Kidney (tissue), 14 donors: ENCODE results near the gene IL12A. TPM values are rescaled to one million over a fixed set of nuclear protein-coding genes. Genes with fewer than 3 reads are reported as not detected.

ENCODE experiments used
- DNase-seq, 5 donors: peaks; one replicate each; pipeline ENCODE4 v3.0.0-alpha.2; 2013 to 2020
- FAIRE-seq: peaks from 2 replicates; lab custom pipeline; 2012; peaks lifted over from hg19 to GRCh38; lab: Jason Lieb, UNC
- H3K27ac ChIP-seq, 2 donors: one replicate each; pipeline ENCODE4 v1.7.0; 2013; ENCODE audit warnings: low read depth in 2 of 2, low read length in 2 of 2, inconsistent platforms in 1 of 2
- H3K27me3 ChIP-seq: one replicate; pipeline ENCODE4 v1.7.1; 2013; ENCODE audit warnings: low read length, inconsistent platforms; ENCODE audit not compliant: control insufficient read depth, insufficient read depth
- H3K36me3 ChIP-seq, 3 donors: one replicate each; pipeline versions ENCODE4 v1.7.0 to v1.7.1; 2013; ENCODE audit warnings: low read length in 3 of 3, control low read depth in 1 of 3, inconsistent platforms in 1 of 3; ENCODE audit not compliant: insufficient read depth in 3 of 3, control insufficient read depth in 2 of 3
- H3K4me1 ChIP-seq, 3 donors: one replicate each; pipeline versions ENCODE4 v1.7.0 to v1.7.1; 2013; ENCODE audit warnings: low read length in 3 of 3, inconsistent platforms in 1 of 3, low read depth in 1 of 3; ENCODE audit not compliant: control insufficient read depth in 2 of 3, insufficient read depth in 2 of 3
- H3K4me3 ChIP-seq, 3 donors: one replicate each; pipeline versions ENCODE4 v1.7.0 to v1.8.1; 2013; ENCODE audit warnings: low read length in 3 of 3, control low read depth in 1 of 3, inconsistent platforms in 1 of 3
- H3K9ac ChIP-seq, 3 donors: one replicate each; pipeline versions ENCODE4 v1.7.0 to v1.7.1; 2013; ENCODE audit warnings: low read length in 3 of 3, control low read depth in 1 of 3, inconsistent platforms in 1 of 3
- H3K9me3 ChIP-seq, 3 donors: one replicate each; pipeline versions ENCODE4 v1.7.0 to v1.7.1; 2013; ENCODE audit warnings: low read length in 3 of 3, control low read depth in 1 of 3, inconsistent platforms in 1 of 3; ENCODE audit not compliant: control insufficient read depth in 2 of 3, insufficient read depth in 1 of 3
- intact Hi-C: fragments of 100-400 bp; cut with DNase I; formaldehyde crosslinking; loops from one replicate; pipeline ENCODE4 v1.11.1; 2022
- polyA plus RNA-seq: library from polyadenylated mRNA; stranded (reverse); fragments of 350-450 nt; fragmentation: Illumina TruSeq; extraction: RNeasy Lipid Tissue Mini Kit (QIAGEN cat#74804); gene quantifications from one replicate; pipeline ENCODE4 v1.2.3, GENCODE V29; 2014; ENCODE audit warnings: low read depth, low replicate concordance; ENCODE audit not compliant: insufficient read depth
- total RNA-seq: library from RNA; stranded (reverse); fragmentation: NEBNext Ultra II Directional; extraction: Animal tissue kit (Norgen Biotek cat#: 25700); gene quantifications from one replicate; pipeline ENCODE4 v1.2.1, GENCODE V29; 2021
- TF ChIP-seq, protein P1 (sequence below): IDR thresholded peaks from 3 replicates; pipeline ENCODE4 v1.5.1; 2012; ENCODE audit warnings: mild to moderate bottlenecking, moderate library complexity, borderline replicate concordance; ENCODE audit not compliant: insufficient read depth; ENCODE audit errors: extremely low read depth
- donor health status: control.
- donor health status: control.
- donor health status: control.
- donor health status: control.
- donor health status: control.
- donor health status: DM: yes; HTN: yes; CAD: no.
- donor health status: Normal renal cell carcinoma (clear cell type).

Gene IL12A
- total and polyA plus RNA-seq, 2 donors from 2014 or later, result 0.22 TPM; not detected in 1

DNA sequence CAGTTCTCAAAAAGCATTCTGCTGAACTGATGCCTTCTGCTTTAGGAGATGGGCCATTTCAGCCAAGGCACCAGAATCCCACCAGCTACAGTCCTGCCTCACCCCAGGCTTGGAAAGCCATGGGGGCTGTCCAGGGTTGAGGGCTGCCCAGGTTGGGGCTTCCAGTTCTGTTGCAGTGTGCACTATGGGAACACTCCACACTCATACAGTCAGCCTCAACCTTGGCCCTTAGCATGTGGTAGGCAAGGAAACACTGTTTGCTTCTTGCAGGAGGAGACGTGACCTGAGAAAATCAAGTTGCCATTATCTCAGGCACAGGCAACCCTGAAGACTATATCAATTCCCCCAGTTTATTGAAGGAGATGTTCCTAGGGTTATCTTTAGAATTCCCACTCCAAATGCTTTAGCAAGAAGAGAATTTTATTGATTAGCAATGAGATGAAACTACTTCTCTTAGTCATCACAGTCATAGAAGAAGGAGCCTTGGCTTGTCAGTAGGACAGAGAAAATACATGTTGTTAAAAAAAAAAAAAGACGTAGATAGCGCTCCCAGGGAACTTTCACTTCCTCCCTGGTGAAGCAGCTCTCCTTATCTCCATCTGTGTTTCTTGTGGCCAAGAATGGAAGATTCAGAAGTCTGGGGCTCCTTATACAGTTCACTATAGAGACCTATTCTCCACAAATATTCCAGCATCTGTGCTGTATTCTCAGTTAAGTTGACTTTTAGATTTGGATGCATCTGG, 38.3 kb upstream of the IL12A start:
- TF ChIP-seq, protein P1, sequence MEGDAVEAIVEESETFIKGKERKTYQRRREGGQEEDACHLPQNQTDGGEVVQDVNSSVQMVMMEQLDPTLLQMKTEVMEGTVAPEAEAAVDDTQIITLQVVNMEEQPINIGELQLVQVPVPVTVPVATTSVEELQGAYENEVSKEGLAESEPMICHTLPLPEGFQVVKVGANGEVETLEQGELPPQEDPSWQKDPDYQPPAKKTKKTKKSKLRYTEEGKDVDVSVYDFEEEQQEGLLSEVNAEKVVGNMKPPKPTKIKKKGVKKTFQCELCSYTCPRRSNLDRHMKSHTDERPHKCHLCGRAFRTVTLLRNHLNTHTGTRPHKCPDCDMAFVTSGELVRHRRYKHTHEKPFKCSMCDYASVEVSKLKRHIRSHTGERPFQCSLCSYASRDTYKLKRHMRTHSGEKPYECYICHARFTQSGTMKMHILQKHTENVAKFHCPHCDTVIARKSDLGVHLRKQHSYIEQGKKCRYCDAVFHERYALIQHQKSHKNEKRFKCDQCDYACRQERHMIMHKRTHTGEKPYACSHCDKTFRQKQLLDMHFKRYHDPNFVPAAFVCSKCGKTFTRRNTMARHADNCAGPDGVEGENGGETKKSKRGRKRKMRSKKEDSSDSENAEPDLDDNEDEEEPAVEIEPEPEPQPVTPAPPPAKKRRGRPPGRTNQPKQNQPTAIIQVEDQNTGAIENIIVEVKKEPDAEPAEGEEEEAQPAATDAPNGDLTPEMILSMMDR, result no peak
- FAIRE-seq (no peak), DNase-seq (no peak)
- H3K9me3 ChIP-seq, result no peaks in the 10 kb centered on the region
- no peaks in the 10 kb centered on the region for H3K27me3 ChIP-seq
- no peak overlapping the region for H3K27ac ChIP-seq
- no peaks in the 10 kb centered on the region for H3K4me1 ChIP-seq
- no peak overlapping the region for H3K9ac ChIP-seq
- no peak overlapping the region for H3K4me3 ChIP-seq
- intact Hi-C loops, result no loop called here
- H3K36me3 ChIP-seq, result no peaks in the 10 kb centered on the region

DNA sequence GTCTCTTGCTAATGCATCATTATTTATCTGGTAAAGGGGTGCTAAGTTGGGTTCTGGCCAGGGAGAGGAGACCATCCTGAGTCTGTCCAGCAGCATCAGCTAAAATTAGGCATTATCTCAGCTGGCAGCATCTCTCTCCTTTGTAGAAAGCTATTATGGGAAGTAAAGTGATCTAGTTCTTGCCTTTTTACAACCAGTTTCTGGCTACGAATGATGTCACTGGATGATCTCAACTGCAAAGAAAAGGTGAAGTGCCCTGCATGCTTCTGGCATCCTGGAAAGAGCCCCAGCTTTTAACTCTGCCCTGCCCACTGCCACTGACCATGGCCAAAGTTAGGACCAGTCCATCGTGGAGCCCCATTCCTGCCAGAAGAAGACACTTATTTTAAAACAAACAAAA, 37.1 kb upstream of the IL12A start:
- TF ChIP-seq, protein P1, result no peak
- no peak for DNase-seq
- Histone ChIP-seq H3K4me3 (no peak overlapping the region), H3K9me3 (no peaks in the 10 kb centered on the region), H3K36me3 (no peaks in the 10 kb centered on the region), H3K4me1 (no peaks in the 10 kb centered on the region), H3K27me3 (no peaks in the 10 kb centered on the region), H3K27ac (no peak overlapping the region), H3K9ac (no peak overlapping the region)
- intact Hi-C loops, result no loop called here
- FAIRE-seq, result no peak

DNA sequence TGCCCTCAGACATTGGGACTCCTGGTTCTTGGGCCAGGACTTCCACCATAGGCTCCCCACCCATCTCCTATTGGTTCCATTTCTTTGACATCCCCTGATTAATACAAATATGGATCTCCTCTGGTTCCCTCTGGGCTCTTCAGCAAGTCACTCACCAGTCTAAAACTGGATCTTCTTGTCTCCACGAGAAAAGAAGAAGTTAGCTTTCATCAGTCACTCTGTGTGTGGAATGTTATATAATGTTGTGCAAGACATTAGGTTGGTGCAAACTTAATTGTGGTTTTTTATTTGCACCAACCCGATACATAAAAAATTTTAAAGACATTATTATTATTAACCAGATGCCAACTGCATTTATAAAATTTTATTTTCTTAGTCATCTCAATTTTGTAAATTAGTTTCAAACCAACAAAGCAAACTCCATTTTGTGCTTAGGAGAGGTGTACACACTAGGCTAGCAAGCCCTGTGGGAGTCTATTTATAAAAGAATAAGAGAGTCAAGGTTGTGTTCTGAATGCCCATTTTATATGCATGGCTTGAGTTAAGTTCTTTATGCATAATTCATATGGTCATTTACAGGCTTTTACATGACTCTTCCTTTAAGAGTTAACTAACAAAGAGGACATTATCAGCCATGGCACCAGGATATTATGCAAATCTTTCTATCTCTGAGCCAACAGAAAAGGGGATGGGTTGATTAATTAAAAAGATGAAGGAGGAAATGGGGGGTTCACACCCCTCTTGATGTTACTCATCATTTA, 35.1 kb upstream of the IL12A start:
- TF ChIP-seq, protein P1, result no peak
- no peak for FAIRE-seq
- H3K4me1 ChIP-seq, result no peaks in the 10 kb centered on the region

More for the DNA sequence above, 35.1 kb upstream of the IL12A start:
- Histone ChIP-seq H3K36me3 (no peaks in the 10 kb centered on the region), H3K27me3 (no peaks in the 10 kb centered on the region), H3K9me3 (no peaks in the 10 kb centered on the region), H3K9ac (no peak overlapping the region), H3K4me3 (no peak overlapping the region), H3K27ac (no peak overlapping the region)
- intact Hi-C loops, result no loop called here
- DNase-seq, result no peak
